Smooth muscle cell of the pulmonary artery (primary cell): ENCODE measurements around the gene TPTE. TPM values are rescaled to one million over a fixed set of nuclear protein-coding genes. Genes with fewer than 3 reads are reported as not detected.

ENCODE experiments used
- total RNA-seq: library from RNA; depleted of rRNA; stranded (reverse); fragments of >200 nt; gene quantifications from 2 replicates; pipeline ENCODE4 v1.2.3, GENCODE V29; 2014

Gene TPTE
- total RNA-seq: not detected in 2 replicates

GRCh38 chr21:10521091-10521598, at the start of gene TPTE:
Gene TPTE, plus strand, starts transcription at chr21:10521583. Its CDS starts 17,141 bp downstream, at chr21:10538724.

